K562 (cell line): ENCODE measurements around the gene FAM53A. TPM values are rescaled to one million over a fixed set of nuclear protein-coding genes. Genes with fewer than 3 reads are reported as not detected.

ENCODE experiments used
- CEBPZ ChIP-seq: fragments of 150-350 bp; IDR thresholded peaks from 2 replicates; pipeline ENCODE4 v1.6.1; 2014; ENCODE audit warnings: low read depth, mild to moderate bottlenecking, low read length, borderline replicate concordance
- CTCFL ChIP-seq: IDR thresholded peaks from 2 replicates; pipeline ENCODE4 v1.6.1; 2011; ENCODE audit warnings: borderline replicate concordance, low read depth, mild to moderate bottlenecking, moderate library complexity, low read length; ENCODE audit not compliant: insufficient read depth, poor library complexity, severe bottlenecking
- FUS ChIP-seq: fragments of 200-400 bp; formaldehyde crosslinking; optimal IDR thresholded peaks from 2 replicates; pipeline ENCODE3; 2017; ENCODE audit warnings: low read depth, low read length
- GATA2 ChIP-seq: sonication (generic); formaldehyde crosslinking; IDR thresholded peaks from 2 replicates; pipeline ENCODE4 v1.4.0; 2020; ENCODE audit warnings: mild to moderate bottlenecking, missing genetic modification reagents
- ILF3 ChIP-seq: fragments of 450-650 bp; IDR thresholded peaks from 2 replicates; pipeline ENCODE4 v1.6.1; 2018; ENCODE audit warnings: antibody characterized with exemption, mild to moderate bottlenecking, moderate library complexity, borderline replicate concordance
- IRF2 ChIP-seq: sonication (generic); formaldehyde crosslinking; IDR thresholded peaks from 2 replicates; pipeline ENCODE4 v1.8.1; 2022; ENCODE audit warnings: mild to moderate bottlenecking, missing genetic modification reagents
- KDM4B ChIP-seq, 2 experiments: fragments of 450-650 bp in 1 of 2; sonication (generic) in 1 of 2; IDR thresholded peaks; 2 replicates each; pipeline ENCODE4 v1.6.1; 2016 to 2017; ENCODE audit warnings: borderline replicate concordance in 2 of 2, antibody characterized with exemption in 1 of 2, low read depth in 1 of 2, mild to moderate bottlenecking in 1 of 2
- KLF1 ChIP-seq: fragments of 450-650 bp; IDR thresholded peaks from 2 replicates; pipeline ENCODE4 v1.6.1; 2016; ENCODE audit warnings: missing genetic modification characterization, missing compliant biosample characterization
- NCOA2 ChIP-seq, 2 experiments: fragments of 450-650 bp; IDR thresholded peaks; 2 replicates each; pipeline ENCODE4 v1.6.1; 2018; ENCODE audit warnings: mild to moderate bottlenecking in 2 of 2, moderate library complexity in 1 of 2; ENCODE audit not compliant: partially characterized antibody in 2 of 2
- RERE ChIP-seq: sonication (generic); formaldehyde crosslinking; IDR thresholded peaks from 2 replicates; pipeline ENCODE4 v1.8.0; 2023; ENCODE audit warnings: missing genetic modification reagents, mild to moderate bottlenecking, borderline replicate concordance
- SMARCA5 ChIP-seq: fragments of 450-650 bp; IDR thresholded peaks from 2 replicates; pipeline ENCODE4 v1.6.1; 2016
- TAF9B ChIP-seq: fragments of 450-650 bp; IDR thresholded peaks from 2 replicates; pipeline ENCODE4 v1.6.1; 2018; ENCODE audit warnings: mild to moderate bottlenecking; ENCODE audit not compliant: partially characterized antibody
- ZBTB1 ChIP-seq: sonication (generic); formaldehyde crosslinking; IDR thresholded peaks from 2 replicates; pipeline ENCODE4 v1.8.1; 2023; ENCODE audit warnings: missing genetic modification reagents, low read depth, mild to moderate bottlenecking, borderline replicate concordance
- ZNF263 ChIP-seq: sonication (generic); formaldehyde crosslinking; IDR thresholded peaks from 2 replicates; pipeline ENCODE4 v1.8.0; 2022; ENCODE audit warnings: mild to moderate bottlenecking, missing genetic modification reagents, borderline replicate concordance
- polyA plus RNA-seq, 8 experiments: library from polyadenylated mRNA; depleted of rRNA in 4 of 8; stranded (reverse) in 5 of 8; unstranded in 3 of 8; fragments of >200 nt; fragmentation: Nextera tagmentation in 2 of 8; fragmentation: Illumina TruSeq in 1 of 8; extraction: Ambion mirVana in 2 of 8; extraction: Trizol in 1 of 8; gene quantifications; 2 replicates each; pipeline versions ENCODE4 v1.2.1 to v1.2.3, GENCODE V29; 2011 to 2014; ENCODE audit warnings: inconsistent platforms in 1 of 8, missing spikeins in 1 of 8
- total RNA-seq, 7 experiments: library from RNA; depleted of rRNA in 6 of 7; stranded (reverse); fragments of >200 nt in 6 of 7; fragmentation: Illumina TruSeq in 2 of 7; extraction: Trizol in 2 of 7; gene quantifications; 2 replicates each; pipeline versions ENCODE4 v1.2.1 to v1.2.3, GENCODE V29; 2011 to 2021; ENCODE audit warnings: low replicate concordance in 1 of 7

FAM53A gene
- total and polyA plus RNA-seq, 9 of the 15 experiments (the other 6 are each of a cell fraction or from before 2014, with no cell fraction given): 0.53 to 2.7 (median 1.4) TPM; not detected in 2

GRCh38 chr4:1683736-1684505, at the start of gene FAM53A (continued):
- TF ChIP-seq RERE (CRISPR knock-in tag): peak; percentile 95; the same call in 1 of the 2 replicates
- TF ChIP-seq GATA2: no peak
- TF ChIP-seq CTCFL: peak; percentile 48
- TF ChIP-seq CEBPZ: no peak
- no peak for TF ChIP-seq FUS
- peak; percentile 78; the same call in 1 of the 2 replicates for TF ChIP-seq IRF2 (CRISPR knock-in tag)
- TF ChIP-seq KDM4B (IDR thresholded peaks at IDR 0.05; ENCODE audit: borderline replicate concordance in 2 of 2, low read depth in 1 of 2): no peak
- no peak for TF ChIP-seq TAF9B
- TF ChIP-seq ZNF263: peak; percentile 64; the same call in 1 of the 2 replicates
- peak; percentile 72; the same call in 1 of the 2 replicates for TF ChIP-seq ZBTB1 (CRISPR knock-in tag)
- TF ChIP-seq KLF1 (tag): peak; percentile 38; the same call in 1 of the 2 replicates
- no peak for TF ChIP-seq NCOA2 (IDR thresholded peaks at IDR 0.05; ENCODE audit: partially characterized antibody in 2 of 2)
- no peak for TF ChIP-seq SMARCA5
- peak; percentile 41; the same call in 1 of the 2 replicates for TF ChIP-seq ILF3
